Gastrocnemius medialis (tissue), 4 donors: ENCODE measurements around the gene MTAP. TPM values are rescaled to one million over a fixed set of nuclear protein-coding genes. Genes with fewer than 3 reads are reported as not detected.

Experiments used
- ATAC-seq, 2 donors: fragments of 150-250 bp; one replicate each; pipeline ENCODE4 v1.9.1; 2016
- DNase-seq, 2 donors: peaks; one replicate each; pipeline ENCODE4 v3.0.0-alpha.2; 2019
- H3K27ac ChIP-seq, 4 donors: fragments of 200-600 bp; sonication (generic); 1 replicate in 1 of 4; 2 replicates in 3 of 4; pipeline ENCODE4 v1.5.1; 2016 to 2018; ENCODE audit warnings: mild to moderate bottlenecking in 2 of 4, moderate library complexity in 1 of 4
- H3K27me3 ChIP-seq, 3 donors: fragments of 200-600 bp; sonication (generic) in 2 of 3; 1 replicate in 1 of 3; 2 replicates in 2 of 3; pipeline versions ENCODE4 v1.5.1 to v1.6.0; 2016 to 2019; ENCODE audit warnings: mild to moderate bottlenecking in 1 of 3, moderate library complexity in 1 of 3
- H3K36me3 ChIP-seq, 2 donors: fragments of 200-600 bp; sonication (generic) in 1 of 2; one replicate each; pipeline ENCODE4 v1.5.1; 2017 to 2018
- H3K4me1 ChIP-seq, 2 donors: fragments of 200-600 bp; sonication (generic) in 1 of 2; one replicate each; pipeline ENCODE4 v1.5.1; 2016 to 2017; ENCODE audit warnings: mild to moderate bottlenecking in 2 of 2
- H3K4me3 ChIP-seq, 4 donors: fragments of 200-600 bp; sonication (generic) in 3 of 4; 1 replicate in 1 of 4; 2 replicates in 3 of 4; pipeline ENCODE4 v1.5.1; 2016 to 2019; ENCODE audit warnings: mild to moderate bottlenecking in 2 of 4
- H3K9me3 ChIP-seq, 3 donors: fragments of 200-600 bp; sonication (generic) in 2 of 3; 1 replicate in 1 of 3; 2 replicates in 2 of 3; pipeline ENCODE4 v1.5.1; 2016 to 2019
- CTCF ChIP-seq, 5 experiments: fragments of 450-650 bp in 3 of 5; fragments of 200-600 bp in 2 of 5; sonication (generic) in 2 of 5; IDR thresholded peaks in 4 of 5; conservative IDR thresholded peaks in 1 of 5; 1 replicate in 4 of 5; 2 replicates in 1 of 5; pipeline ENCODE4 v1.5.1; 2016 to 2019; ENCODE audit warnings: antibody characterized with exemption in 5 of 5, mild to moderate bottlenecking in 3 of 5, moderate library complexity in 3 of 5
- POLR2A ChIP-seq, 2 donors: fragments of 450-650 bp; IDR thresholded peaks; one replicate each; pipeline ENCODE4 v1.6.1; 2017; ENCODE audit warnings: antibody characterized with exemption in 2 of 2, mild to moderate bottlenecking in 2 of 2, moderate library complexity in 2 of 2
- in situ Hi-C, 4 donors: fragments of 200-750 bp; cut with MboI; loops; one replicate each; pipeline versions ENCODE4 v1.15.0 to v1.8.0; 2017; ENCODE audit warnings: low sequenced_read_pairs in 4 of 4
- intact Hi-C: fragments of 100-400 bp; cut with DNase I; formaldehyde crosslinking; loops from one replicate; pipeline ENCODE4 v1.15.1; 2023; ENCODE audit warnings: low total_unique reads
- total RNA-seq, 4 donors: library from RNA; depleted of rRNA; stranded (reverse); fragments of >200 nt; gene quantifications; one replicate each; pipeline versions ENCODE4 v1.1.0 to v1.2.3, GENCODE V29; 2016

Gene MTAP
- total RNA-seq, 4 donors from 2014 or later, result 6.2 to 11.0 (median 9.4) TPM

GRCh38 chr9:21864505-21864904, 62.1 kb downstream of the MTAP start:
- no peak for DNase-seq
- in situ Hi-C loops (no loop called here), intact Hi-C loops (no loop called here)
- ATAC-seq, result no peak
- Histone ChIP-seq H3K9me3 (no peaks in the 10 kb centered on the region), H3K4me3 (no peak overlapping the region), H3K4me1 (no peaks in the 10 kb centered on the region), H3K27me3 (no peaks in the 10 kb centered on the region), H3K36me3 (peaks cover 0 to 20% of the 10 kb centered on the region in 2 donors), H3K27ac (no peak overlapping the region)
- TF ChIP-seq CTCF (IDR thresholded peaks at IDR 0.05 in 4 of 5, conservative IDR thresholded peaks at IDR 0.05 in 1 of 5), result no peak
- TF ChIP-seq POLR2A (IDR thresholded peaks at IDR 0.05), result no peak

GRCh38 chr9:21866302-21866701, 63.9 kb downstream of the MTAP start:
- in situ Hi-C loops, result no loop called here
- no peak for ATAC-seq
- no peaks in the 10 kb centered on the region for H3K27me3 ChIP-seq

GRCh38 chr9:21871256-21871975, 69.0 kb downstream of the MTAP start:
- in situ Hi-C loops (no loop called here), intact Hi-C loops (no loop called here)
- DNase-seq (no peak), ATAC-seq (no peak)
- Histone ChIP-seq H3K27me3 (no peaks in the 10 kb centered on the region), H3K4me3 (no peak overlapping the region), H3K27ac (no peak overlapping the region), H3K4me1 (no peaks in the 10 kb centered on the region), H3K9me3 (no peaks in the 10 kb centered on the region), H3K36me3 (no peaks in the 10 kb centered on the region)
- no peak for TF ChIP-seq CTCF (IDR thresholded peaks at IDR 0.05 in 4 of 5, conservative IDR thresholded peaks at IDR 0.05 in 1 of 5)
- TF ChIP-seq POLR2A (IDR thresholded peaks at IDR 0.05), result no peak

More at GRCh38 chr9:21866302-21866701, 63.9 kb downstream of the MTAP start:
- peaks cover 0 to 9% of the 10 kb centered on the region in 2 donors for H3K36me3 ChIP-seq
- no peaks in the 10 kb centered on the region for H3K4me1 ChIP-seq
- H3K27ac ChIP-seq, result no peak overlapping the region
- H3K4me3 ChIP-seq, result no peak overlapping the region
- H3K9me3 ChIP-seq, result no peaks in the 10 kb centered on the region
- intact Hi-C loops, result no loop called here
- TF ChIP-seq CTCF (IDR thresholded peaks at IDR 0.05 in 4 of 5, conservative IDR thresholded peaks at IDR 0.05 in 1 of 5) (no peak), POLR2A (IDR thresholded peaks at IDR 0.05) (no peak)
- DNase-seq, result no peak

- Histone ChIP-seq H3K4me3 (no peak overlapping the region), H3K27me3 (no peaks in the 10 kb centered on the region), H3K9me3 (no peaks in the 10 kb centered on the region), H3K27ac (no peak overlapping the region), H3K36me3 (no peaks in the 10 kb centered on the region), H3K4me1 (no peaks in the 10 kb centered on the region)
- in situ Hi-C loops (no loop called here), intact Hi-C loops (no loop called here)
- ATAC-seq, result no peak
- no peak for DNase-seq
- TF ChIP-seq CTCF (IDR thresholded peaks at IDR 0.05 in 4 of 5, conservative IDR thresholded peaks at IDR 0.05 in 1 of 5) (no peak), POLR2A (IDR thresholded peaks at IDR 0.05) (no peak)
Observed at GRCh38 chr9:21872696-21873095, 70.3 kb downstream of the MTAP start.
